Activated T-cell treated with anti-CD3 and anti-CD28 coated beads, Interleukin-2, amount 50 U/mL, for 1 hour (primary cell): ENCODE results near the gene TEX22.

Experiments
- DNase-seq: peaks from one replicate; pipeline ENCODE4 v3.0.0-alpha.2; 2020

TEX22 gene

DNA sequence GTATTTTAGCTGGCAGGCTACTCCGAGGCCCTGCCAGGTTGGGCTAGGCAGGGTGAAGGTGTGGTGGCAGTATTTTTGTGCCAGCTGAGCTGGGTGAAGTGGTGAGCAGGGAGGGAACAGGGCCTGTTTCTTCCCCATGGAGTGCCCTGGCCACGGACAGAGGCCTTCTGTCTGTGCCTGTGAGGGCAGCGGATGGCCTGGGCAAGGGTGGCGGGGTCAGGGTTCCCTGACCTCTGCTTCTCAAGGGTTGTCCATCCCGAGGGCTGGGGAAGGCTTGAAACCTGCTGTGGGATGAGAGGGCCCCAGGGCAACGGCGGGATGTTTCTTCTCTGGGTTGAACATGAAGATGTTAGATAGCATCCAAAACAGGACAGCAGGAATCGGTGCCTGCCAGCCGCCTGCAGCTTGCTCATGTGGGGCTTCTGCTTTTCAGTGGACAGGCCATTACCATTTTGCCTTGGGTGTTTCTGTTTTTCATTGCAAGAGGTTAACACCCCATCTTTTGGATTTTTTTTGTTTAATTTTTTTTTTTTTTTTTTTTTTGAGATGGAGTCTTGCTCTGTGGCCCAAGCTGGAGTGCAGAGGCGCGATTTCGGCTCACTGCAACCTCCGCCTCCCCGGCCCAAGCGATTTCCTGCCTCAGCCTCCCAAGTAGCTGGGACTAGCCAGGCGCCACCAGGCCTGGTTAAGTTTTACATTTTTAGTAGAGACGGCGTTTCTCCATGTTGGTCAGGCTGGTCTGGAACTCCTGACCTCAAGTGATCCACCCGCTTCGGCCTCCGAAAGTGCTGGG, 24.6 kb downstream of the TEX22 start:
- DNase-seq, result no peak

DNA sequence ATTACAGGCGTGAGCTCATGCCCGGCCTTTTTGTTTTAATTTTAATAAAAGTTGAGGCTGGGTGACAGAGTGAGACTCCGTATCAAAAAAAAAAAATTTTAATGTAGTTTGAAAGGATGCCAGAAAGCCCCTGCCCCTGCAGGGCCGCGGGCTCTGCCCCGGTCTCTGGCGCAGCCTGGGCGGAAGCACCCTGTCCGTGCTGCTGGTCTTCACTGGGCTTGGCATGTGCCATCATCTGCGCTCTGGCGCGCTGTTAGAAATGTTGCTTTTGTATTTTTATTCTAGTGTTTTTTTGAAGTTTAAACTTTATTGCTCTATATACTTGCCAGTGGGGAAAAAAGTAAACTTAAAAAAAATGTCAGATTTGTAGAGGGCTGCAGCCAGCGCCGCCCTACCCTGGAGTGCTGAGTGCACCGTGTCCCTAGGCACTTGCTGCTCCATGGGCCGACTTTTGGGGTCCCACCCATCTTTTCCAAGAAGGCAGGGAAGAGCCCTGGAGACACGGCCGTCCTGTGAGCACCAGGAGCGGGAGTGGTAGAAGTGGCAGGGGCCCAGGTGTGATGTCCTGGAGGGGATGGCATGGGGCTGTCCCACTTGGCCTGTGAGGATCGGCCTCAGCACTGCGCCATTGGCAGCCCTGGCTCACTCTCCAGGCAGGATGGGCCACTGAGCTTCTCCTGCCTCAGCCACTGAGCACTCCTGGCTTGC, 25.3 kb downstream of the TEX22 start:
- DNase-seq, result no peak

DNA sequence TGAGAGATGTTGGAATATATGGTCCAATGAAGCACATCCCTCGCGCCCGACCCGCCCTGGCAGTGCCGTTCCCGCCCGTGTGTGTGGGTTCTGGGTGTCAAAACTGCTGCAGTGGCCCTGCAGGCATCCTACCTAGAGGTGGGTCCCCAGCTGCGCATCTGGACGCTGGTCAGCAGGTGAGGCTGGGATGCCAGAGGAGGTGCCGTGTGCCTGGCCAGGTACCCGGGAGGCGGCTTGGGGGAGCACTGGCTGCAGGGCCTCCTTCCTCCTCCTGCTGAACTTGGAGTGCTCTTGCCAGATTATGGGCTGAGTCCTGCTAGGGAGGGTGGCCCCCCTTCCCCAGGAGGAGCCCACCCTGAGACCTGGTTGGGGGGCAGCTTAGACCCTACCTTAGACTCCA, 26.5 kb downstream of the TEX22 start:
- no peak for DNase-seq

DNA sequence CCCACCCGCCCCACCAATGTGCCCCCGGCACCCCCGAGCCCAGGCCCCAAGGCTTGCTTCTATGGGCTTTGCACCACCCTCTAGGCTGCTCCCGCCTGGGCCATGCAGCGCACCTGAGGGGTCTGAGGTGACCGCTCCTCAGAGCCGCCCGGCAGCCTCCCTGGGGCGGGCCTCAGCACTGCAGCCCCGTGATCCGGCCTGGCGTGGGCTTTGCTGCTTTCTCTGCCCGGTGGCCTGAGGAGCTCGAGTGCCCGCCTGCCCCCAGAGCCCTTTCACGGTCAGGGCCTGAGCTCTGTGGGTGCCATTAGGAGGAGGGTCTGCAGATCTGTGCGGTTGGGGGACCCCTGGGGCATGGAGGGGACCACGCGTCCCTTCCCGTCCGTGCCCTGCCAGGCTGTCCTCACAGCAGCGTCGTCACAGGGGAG, 27.5 kb downstream of the TEX22 start:
- DNase-seq, result no peak

DNA sequence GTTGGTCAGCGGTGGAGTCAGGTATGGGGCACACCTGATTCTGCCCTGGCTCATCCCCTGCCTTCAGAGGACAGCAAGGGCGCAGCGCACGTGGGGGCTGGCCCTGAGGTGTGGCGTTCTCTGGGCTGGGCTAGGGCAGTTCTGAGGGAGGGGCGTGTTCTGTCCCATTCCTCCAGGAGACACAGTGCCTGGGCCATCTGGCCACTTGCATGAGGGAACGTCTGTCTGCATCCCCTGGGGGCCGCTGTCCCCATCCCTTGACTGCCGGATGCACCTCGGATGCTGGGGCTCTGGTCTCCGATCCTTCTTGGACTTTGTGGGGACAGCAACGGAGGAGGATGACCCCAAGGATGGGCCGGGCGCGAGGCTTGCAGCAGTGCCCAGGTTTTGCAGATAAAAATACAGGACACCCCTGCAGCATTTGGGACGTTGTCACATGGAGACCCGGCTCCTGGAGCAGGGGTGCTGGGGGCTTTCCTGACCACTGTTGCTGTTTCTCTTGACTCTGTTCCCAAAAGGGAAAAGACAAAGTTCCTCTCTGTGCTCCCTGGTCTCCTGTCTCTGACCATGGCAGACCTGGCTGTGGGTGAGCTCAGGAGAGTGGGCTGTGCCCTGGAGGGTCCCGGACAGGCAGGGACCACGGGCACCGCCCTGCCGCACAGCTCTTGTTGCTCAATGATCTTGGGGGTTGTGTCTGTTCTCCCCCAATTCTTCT, 28.2 kb downstream of the TEX22 start:
- DNase-seq, result no peak

DNA sequence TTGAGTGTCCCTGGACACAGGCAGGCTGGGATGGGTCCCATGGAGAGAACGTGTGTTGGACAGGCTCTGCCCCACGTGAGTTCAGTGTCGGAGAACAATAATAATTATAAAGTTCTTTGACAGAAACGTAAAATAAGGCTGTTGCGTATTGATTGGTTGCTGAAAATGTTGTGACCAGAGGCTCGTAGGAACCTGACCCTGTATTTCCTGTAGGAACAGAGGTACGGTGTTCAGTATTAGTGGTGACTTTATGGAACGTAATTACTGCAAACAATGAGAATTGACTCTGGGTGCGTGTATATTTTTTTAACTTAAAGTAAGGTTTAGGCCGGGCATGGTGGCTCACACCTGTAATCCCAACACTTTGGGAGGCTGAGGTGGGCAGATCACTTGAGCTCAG, 29.1 kb downstream of the TEX22 start:
- DNase-seq, result no peak

DNA sequence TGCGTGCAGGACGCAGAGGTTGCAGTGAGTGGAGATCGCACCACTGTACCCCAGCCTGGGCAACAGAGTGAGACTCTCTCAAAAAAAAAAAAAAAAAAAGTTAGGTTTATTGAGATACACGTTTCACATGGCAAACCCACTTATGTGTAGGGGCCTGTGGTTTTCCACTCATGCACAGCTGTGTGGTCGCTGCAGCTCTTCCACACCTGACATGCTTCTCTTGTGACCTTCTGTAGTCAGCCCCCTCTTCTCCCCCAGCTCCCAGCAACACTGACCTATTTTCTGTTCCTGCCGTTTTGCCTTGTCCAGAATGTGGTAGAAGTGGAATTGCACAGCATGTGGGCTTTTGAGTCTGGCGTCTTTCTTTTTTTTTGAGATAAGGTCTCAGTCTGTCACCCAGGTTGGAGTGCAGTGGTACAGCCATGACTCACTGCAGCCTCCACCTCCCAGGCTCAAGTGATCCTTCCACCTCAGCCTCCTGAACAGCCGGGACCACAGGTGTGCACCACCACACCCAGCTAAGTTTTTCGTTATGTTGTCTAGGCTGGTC, 29.7 kb downstream of the TEX22 start:
- no peak for DNase-seq

DNA sequence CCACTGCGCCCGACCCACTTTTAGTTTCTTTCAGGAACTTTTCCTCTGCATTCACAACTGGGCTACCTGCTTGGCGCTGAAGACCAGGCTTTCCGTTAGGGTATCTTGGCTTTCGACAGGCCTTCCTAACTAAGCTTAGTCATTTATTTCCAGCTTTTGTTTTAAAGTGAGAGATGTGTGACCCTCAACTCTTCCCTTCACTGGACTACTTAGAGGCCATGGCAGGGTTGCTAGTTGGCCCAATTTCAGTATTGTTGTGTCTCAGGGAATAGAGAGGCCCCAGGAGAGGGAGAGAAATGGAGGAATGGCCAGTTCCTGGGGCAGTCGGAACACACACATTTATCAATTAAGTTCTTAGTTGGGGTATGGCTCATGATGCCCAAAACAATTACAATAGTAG, 31.7 kb downstream of the TEX22 start:
- no peak for DNase-seq

DNA sequence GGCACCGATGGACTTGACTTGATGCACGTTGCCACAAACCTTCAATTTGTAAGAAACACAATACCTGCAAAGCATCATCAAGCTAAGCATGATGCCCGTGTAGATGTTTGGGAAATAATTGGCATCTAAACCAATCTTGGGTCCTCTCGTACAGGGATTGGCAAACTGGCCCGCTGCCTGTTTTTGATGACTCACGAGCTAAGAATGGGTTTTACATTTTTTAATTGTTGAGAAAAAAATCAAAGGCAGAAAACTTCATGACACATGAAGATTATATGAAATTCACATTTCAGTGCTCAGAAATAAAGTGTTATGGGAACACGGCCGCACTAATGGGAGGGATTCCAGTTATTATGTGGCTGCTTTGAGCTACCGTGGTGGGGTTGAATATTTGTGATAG, 32.2 kb downstream of the TEX22 start:
- no peak for DNase-seq

DNA sequence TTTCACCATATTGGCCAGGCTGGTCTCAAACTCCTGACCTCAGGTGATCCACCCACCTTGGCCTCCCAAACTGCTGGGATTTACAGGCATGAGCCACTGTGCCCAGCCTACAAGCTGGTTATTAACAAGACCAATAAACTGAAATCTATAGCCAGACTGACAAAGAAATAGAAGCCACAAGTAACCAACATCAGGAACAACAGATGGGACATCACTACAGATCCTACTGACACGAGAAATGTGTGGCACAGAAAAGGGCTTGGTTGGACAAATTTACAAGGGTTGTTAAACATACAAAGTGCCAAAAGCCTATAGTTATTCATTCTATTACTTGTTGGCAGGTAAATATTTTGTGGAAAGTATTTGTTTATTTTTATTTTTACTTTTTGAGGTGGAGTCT, 32.9 kb downstream of the TEX22 start:
- DNase-seq, result no peak

DNA sequence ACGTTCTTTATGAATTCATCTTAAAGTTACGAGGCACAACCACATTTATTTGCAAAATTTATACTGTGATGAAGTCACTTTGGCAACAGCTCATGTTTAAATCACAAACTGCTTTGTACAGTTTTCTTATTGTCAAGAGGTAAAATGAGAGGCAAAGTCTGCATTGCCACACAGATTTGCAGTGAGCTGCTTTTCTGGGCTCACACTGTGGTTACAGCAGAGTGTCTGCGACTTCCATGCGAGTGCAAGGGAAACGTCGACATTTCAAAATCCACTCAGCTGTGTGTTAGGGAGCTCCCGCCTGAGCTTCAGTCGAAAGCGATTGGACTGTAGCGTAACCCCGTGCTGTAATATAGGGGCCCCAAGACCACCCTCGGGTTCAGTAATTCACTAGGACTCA, 34.3 kb downstream of the TEX22 start:
- DNase-seq, result no peak

DNA sequence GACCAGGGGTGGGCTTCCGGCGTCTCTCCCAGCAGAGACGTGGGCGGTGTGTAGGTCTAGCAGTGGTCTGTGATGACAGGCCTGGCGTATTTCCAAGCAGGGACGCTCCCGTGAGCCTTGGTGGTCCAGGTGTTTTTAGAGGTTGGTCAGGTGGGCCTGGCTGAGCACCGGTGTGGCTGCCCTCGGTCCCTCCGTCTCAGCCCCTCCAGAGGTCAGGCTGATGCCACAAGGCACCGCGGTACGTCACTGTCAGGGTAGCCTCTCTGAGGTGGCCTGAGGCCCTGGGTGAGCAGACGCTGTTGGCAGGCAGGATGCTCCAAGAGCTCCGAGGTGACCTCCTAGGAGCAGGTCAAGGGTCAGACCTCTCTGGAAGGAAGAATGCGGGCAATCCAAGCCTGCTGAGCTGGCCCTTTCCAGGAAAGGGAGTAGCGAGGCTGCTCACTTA, 34.8 kb downstream of the TEX22 start:
- no peak for DNase-seq

DNA sequence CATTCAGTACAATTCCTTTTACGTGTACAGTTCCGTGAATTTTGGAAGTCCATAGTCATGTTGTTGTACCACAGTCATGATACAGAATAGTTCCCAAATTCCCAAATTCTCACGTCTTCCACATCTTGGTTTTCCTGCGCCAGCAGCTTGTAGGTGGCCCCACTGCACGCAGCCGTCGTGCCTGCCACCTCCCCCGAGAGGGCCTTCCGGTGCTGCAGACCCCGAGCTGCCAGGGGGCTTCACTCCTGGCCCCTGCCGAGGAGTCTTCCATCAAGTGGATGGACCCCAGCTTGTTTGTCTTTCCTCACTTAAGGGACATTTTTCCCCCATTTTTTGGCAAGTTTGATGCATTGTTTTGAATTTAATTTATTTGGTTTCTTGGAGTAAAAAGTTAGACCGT, 38.1 kb downstream of the TEX22 start:
- no peak for DNase-seq

DNA sequence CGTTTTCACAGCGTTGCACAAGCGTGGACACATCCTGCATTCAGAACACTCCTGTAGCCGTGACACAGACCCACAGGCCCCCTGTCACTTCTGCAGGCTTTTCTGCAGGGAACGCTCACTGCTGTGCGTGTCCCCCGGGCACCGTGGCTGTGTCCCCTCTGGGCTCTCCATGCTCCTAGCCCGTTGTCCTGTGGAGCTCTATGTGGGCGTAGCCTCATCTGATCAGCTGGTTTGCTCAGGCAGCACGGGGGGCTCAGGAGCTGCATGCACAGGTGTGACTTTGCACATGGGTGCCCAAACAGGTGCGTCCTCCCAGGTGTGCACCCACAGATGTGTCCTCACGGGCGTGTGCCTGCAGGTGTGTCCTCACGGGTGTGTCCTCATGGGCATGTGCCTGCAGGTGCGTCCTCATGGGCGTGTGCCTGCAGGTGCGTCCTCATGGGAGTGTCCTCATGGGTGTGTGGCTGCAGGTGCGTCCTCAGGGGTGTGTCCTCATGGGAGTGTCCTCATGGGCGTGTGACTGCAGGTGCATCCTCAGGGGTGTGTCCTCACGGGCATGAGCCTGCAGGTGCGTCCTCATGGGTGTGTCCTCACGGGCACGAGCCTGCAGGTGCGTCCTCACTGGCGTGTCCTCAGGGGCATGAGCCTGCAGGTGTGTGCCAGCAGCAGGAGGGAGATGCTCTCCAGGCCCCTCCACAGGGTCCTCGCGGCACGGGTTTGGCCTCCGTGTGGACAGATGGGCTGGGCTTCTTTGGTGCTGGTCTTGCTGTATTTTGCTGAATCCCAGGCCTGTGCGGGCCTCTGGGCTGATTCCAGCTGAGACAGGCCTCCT, 38.8 kb downstream of the TEX22 start:
- DNase-seq, result no peak

DNA sequence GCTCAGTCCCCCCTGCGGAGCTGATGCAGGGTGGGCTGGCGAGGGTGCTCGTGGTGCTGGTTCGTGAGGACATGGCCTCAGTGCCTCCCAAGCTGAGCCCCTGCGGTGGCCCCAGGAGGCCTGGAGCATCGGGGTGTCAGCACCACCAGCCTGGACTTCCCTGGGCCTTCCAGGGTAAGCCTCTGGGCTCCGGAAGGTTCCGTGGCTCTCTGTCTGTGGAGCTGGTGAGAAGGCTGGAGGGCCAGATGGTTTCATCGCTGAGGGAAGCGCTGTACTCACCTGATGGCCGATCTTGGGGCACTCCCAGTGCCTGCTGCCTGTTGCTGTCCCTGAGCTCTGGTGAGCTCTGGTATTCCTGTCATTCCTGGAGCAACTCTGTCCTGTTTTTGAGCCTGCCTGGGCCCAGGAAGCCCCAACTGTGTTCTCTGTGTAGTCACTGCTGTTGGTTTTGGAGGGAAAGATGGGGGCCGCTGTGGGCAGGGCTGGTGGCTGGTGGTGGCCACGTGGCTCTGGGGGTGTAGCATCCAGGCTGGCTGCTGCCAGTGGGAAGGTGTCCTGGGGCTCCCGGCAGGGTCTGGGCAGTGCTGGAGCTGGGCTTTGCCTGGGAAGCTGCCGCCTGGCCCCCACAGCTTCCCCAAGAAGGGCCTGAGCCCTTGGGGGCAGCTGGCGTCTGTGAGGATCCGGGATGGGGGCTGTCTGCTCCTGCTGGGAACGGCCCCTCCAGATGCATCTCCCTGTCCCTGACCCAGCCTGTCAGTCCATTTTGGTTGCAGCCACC, 39.6 kb downstream of the TEX22 start:
- DNase-seq, result no peak

DNA sequence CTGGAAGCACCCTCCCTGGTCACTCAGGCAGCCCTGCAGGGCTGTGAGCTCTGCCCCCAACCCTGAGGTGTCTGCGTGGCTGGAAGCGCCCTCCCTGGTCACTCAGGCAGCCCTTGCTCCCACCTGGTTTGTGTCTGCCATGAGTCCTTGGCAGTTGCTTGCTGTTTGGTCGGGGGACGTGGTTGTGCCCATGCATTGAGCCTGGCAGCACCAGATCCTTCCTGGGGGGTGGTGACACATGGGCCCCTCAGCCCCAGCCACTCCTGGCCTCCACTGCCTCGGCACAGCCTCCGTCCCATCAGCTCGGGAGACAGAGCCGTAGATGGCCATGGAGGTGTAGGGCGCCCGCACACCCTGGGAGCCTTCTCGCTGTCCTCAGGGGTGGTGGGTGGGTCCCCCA, 40.8 kb downstream of the TEX22 start:
- DNase-seq, result no peak

DNA sequence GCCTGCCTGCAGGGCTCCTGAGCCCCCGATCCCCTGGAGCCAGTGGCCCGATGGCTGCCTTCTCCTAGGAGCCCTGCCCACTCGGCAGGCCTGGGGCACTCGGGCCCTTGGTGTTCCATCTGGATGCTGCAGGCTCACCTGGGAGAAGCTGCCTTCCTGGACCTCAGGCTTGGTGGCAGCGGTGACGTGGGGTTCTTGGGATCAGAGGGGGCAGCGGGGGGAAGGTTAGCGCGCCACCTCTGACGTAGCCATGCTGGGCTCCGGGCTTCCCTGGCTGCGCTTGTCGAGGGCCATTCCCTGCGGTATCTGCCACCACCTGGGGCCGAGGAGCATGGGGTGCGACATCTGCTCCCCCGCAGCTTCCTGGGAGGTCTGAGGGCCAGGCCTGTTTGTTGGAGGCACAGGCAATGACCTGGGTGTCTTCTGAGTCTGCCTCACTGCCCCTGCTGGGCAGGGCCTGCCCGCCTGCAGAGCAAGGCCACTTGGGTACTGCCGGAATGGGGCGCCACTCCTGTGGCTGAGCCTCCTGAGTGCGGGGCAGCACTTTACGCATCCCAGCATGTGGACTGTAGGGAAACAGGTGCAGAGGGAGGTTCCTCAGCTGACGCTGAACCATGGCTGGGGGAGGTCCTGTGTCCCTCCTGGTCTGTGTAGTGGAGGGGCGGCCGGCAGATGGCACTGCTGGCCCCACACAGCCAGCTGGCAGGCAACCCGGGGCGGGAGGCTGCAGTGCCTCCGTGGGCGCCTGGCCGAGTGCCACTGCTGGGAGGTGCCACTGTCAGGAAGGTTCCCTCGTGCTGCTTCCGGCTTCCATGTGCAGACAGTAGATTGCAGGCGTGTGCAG, 41.6 kb downstream of the TEX22 start:
- DNase-seq, result no peak

DNA sequence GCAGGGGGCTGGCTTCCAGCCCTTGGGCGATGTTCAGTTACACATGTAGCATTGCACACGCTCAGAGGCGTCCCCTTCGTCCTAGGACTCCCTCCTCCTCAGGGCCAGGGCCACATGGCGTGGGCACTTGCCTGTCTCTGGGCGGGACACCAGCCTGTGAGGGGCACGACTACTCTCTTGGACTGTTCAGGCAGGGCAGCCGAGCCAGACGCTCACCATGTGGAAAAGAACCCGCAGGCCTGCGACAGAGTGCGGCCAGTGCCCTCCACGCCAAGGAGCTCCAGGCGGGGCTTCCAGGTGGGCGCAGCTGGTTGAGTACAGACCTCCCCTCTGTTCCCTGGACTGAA, 42.2 kb downstream of the TEX22 start:
- no peak for DNase-seq

DNA sequence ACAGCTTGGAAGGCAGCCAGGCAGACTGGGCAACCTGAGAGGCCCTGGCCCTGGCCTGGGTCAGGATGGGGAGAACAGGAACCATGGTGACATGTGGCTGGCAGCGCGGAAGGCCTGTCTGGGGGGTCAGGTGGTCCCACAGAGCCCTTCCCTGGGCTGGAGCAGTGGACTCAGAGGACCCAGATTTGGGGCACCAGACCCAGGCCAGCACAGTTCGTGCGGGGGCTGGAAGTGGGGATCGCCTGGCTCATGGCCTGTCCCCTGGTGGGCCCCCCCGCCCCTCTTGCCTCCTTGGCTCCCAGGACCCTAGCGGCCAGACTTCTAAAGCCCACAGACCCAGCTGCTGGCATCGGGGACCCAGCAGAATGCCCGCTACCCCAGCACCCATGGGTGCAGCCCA, 42.7 kb downstream of the TEX22 start:
- DNase-seq, result no peak

DNA sequence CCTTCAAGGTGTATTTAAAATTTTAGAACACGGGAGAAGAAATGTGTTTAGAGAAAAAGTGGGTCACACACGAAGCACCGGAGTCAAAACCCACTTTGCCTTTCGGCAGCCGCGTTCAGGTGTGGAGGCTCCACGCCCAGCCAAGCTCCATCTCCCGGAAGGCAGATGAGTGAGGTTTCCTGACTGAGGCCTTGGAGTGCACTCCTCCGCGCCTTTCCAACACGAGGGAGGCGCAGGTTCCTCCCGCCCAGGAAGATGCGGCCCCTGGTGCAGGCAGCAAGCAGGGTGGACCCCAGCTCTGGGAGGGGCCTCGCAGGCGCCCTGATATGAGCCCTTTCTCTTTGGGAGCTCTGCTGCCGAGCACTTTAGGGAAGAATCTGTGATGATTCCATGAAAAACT, 43.8 kb downstream of the TEX22 start:
- DNase-seq, result no peak

DNA sequence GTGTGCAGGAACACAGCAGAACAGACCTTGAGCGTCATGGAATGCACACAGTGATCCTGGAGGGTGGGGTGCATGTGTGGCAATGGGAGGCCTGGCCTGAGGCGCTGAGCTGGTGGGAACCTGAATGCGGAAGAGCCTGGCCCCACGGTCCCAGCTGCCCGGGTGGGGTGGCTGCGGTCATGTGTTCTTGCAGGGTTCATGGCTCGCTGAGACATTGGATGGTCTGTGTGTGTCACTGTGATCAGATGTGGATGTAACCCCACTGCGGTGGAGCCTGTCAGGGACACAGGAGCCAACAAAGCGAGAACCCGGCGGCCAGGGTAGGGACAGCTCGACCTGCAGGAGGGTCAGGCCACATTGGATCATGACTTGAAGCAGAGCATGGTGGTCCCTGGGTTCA, 44.5 kb downstream of the TEX22 start:
- DNase-seq, result no peak
